IMR-90 (cell line): ENCODE results near the gene CDKN1A. TPM values are rescaled to one million over a fixed set of nuclear protein-coding genes. Genes with fewer than 3 reads are reported as not detected.

ENCODE experiments used
- microRNA-seq, 2 experiments: library from miRNA; stranded (forward) in 1 of 2; unstranded in 1 of 2; fragments of 10-50 nt in 1 of 2; fragments of <30 nt in 1 of 2; gene quantifications in 1 of 2; microRNA quantifications in 1 of 2; one replicate each; pipeline versions ENCODE3 to v1.1.0; 2013 to 2020; ENCODE audit not compliant: insufficient read depth in 1 of 2, insufficient read length in 1 of 2, unreplicated experiment in 1 of 2
- polyA plus RNA-seq, 3 experiments: library from polyadenylated mRNA; depleted of rRNA; stranded (reverse); fragments of >200 nt; gene quantifications; 2 replicates each; pipeline ENCODE4 v1.2.3, GENCODE V29; 2012; ENCODE audit warnings: low replicate concordance in 1 of 3
- small RNA-seq, 5 experiments: library from RNA; depleted of rRNA; stranded (forward); fragments of <200 nt; gene quantifications; one replicate each; pipeline ENCODE3, GENCODE V24; 2012
- total RNA-seq: library from RNA; depleted of rRNA; stranded (reverse); fragments of >200 nt; gene quantifications from 2 replicates; pipeline ENCODE4 v1.2.3, GENCODE V29; 2012; rRNA removed

CDKN1A gene
- total and polyA plus RNA-seq, 2 of the 4 experiments (the other 2 are of a cell fraction) = 155 to 576 TPM

Small RNA genes lying within 50 kb of the gene (microRNA-seq; reads per million reads assigned to microRNA genes)
- gene RF00019 (ENCODE audit: insufficient read depth, insufficient read length) = not detected
- not detected for gene RNU1-88P (ENCODE audit: insufficient read depth, insufficient read length)

Small RNA genes lying within 50 kb of the gene (small RNA-seq; reads per million reads assigned to genes)
- gene RF00019 = 0 reads per million in 5 experiments
- 0.08 to 62.7 (median 2.0) reads per million in 5 experiments for gene RNU1-88P

Other genes with a start within 250 kb of the CDKN1A start
- gene PXT1, start 235.9 kb upstream of the CDKN1A start, total RNA-seq = not detected in 2 replicates
- not detected in 2 replicates for gene PXT1, start 235.9 kb upstream of the CDKN1A start, polyA plus RNA-seq (2012; rRNA removed)
- gene KCTD20, start 235.7 kb upstream of the CDKN1A start, total RNA-seq = 150 TPM in 2 replicates
- gene KCTD20, start 235.7 kb upstream of the CDKN1A start, polyA plus RNA-seq (2012; rRNA removed) = 48.5 and 55.4 TPM in 2 replicates
- 9.7 and 10.6 TPM in 2 replicates for gene STK38, start 131.2 kb upstream of the CDKN1A start, total RNA-seq
- 14.6 and 19.7 TPM in 2 replicates for gene STK38, start 131.2 kb upstream of the CDKN1A start, polyA plus RNA-seq (2012; rRNA removed)
- 237 and 256 TPM in 2 replicates for gene SRSF3, start 84.4 kb upstream of the CDKN1A start, total RNA-seq
- 297 and 394 TPM in 2 replicates for gene SRSF3, start 84.4 kb upstream of the CDKN1A start, polyA plus RNA-seq (2012; rRNA removed)
- gene RAB44, start 19.1 kb downstream of the CDKN1A start, total RNA-seq = not detected in 2 replicates
- 0.03 and 0.06 TPM in 2 replicates for gene RAB44, start 19.1 kb downstream of the CDKN1A start, polyA plus RNA-seq (2012; rRNA removed)
- not detected in 2 replicates for gene CPNE5, start 160.7 kb downstream of the CDKN1A start, total RNA-seq
- gene CPNE5, start 160.7 kb downstream of the CDKN1A start, polyA plus RNA-seq (2012; rRNA removed) = 0.07 and 0.10 TPM in 2 replicates
- gene PPIL1, start 196.1 kb downstream of the CDKN1A start, total RNA-seq = 50.5 and 58.4 TPM in 2 replicates
- gene PPIL1, start 196.1 kb downstream of the CDKN1A start, polyA plus RNA-seq (2012; rRNA removed) = 25.9 and 28.4 TPM in 2 replicates
- gene C6orf89, start 207.2 kb downstream of the CDKN1A start, total RNA-seq = 39.2 and 52.3 TPM in 2 replicates
- 26.8 and 30.8 TPM in 2 replicates for gene C6orf89, start 207.2 kb downstream of the CDKN1A start, polyA plus RNA-seq (2012; rRNA removed)